CD1c-positive myeloid dendritic cell (primary cell): ENCODE results near the gene TMEM203.

Experiments used
- DNase-seq: peaks from one replicate; pipeline ENCODE4 v3.0.0-alpha.2; 2016; ENCODE audit errors: extremely low spot score

Gene TMEM203

DNA sequence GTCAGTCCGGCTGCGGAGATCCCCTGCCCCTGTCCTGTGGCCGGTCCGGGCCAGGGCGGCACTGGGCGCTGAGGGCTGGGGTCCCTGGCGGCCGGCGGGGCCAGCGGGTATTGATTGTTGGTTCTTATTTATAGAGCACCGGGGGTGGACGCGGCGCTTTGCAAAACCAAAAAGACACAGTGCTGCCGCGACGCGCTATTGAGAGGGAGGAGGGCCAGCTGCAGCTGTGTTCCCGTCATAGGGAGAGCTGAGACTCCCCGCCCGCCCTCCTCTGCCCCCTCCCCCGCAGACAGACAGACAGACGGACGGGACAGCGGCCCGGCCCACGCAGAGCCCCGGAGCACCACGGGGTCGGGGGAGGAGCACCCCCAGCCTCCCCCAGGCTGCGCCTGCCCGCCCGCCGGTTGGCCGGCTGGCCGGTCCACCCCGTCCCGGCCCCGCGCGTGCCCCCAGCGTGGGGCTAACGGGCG is 38.1 kb downstream of the TMEM203 start:
- DNase-seq = no peak

DNA sequence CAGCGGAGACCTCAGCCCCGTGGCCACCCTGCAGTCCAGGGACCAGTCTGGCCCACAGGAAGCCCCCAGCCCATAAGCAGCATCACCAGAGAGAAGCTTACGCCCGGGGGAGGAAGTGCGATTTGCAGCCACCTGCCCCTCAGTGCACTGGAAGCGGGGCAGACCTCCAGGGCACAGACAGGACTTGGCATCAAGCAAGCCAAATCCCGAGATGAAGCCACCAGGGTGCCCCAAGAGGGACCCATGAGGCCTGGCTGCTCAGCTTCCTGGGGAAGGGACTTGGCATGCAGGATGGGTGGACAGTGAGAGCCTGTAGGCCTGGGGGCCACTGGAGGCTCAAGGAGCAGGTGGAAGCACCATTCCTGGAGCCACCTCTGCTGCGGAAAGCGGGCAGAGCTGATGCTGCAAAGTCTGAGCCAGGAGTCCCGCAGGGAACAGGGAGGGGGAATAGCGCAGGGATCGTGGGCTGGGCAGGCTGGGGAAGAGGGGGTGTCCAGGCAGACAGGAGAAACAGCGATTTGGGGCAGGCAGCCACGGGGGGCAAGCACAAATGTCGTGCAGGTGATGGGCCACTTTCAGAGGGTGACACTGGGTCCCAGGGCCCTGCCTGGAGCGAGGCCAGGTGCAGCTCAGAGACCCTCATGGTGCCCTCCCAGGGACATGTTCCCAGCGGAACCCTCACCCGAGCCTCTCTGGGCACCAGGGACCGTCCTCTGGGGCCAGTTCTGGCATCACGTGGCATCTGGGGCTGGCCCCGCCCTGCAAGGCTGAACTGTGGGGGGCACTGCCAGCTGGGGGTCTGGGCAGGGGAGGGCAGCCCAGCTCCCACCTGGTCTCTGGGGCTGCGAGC is 38.8 kb downstream of the TMEM203 start:
- DNase-seq = no peak

DNA sequence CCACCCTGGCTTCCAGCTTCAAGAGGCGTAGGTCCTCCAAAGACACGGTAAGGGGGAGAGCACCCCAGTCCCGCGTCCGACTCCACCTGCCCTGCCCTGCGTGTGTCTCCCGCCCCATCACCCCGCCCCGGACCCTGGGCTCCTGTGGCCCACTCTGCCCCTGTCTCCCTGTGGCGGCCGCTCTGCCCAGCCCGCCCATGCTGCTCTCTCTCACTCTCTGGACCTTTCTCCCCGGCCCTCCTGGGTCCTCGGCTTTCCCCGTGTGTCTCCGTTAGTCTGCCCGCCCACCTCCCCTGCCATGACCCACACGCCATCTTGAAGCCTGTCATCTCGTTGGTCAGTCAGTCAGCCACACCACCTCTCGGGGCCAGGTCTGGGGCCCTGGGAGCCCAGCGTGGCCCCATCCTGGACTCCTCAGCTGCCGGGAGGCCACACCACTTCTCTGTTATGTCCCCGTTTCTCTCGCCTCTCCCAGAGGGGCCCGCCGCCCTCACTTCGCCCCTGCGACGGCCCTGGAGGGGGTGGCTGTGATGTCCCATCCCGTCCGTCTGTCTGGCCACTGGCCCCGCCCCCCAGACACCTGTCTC is 40.1 kb downstream of the TMEM203 start:
- DNase-seq = no peak

DNA sequence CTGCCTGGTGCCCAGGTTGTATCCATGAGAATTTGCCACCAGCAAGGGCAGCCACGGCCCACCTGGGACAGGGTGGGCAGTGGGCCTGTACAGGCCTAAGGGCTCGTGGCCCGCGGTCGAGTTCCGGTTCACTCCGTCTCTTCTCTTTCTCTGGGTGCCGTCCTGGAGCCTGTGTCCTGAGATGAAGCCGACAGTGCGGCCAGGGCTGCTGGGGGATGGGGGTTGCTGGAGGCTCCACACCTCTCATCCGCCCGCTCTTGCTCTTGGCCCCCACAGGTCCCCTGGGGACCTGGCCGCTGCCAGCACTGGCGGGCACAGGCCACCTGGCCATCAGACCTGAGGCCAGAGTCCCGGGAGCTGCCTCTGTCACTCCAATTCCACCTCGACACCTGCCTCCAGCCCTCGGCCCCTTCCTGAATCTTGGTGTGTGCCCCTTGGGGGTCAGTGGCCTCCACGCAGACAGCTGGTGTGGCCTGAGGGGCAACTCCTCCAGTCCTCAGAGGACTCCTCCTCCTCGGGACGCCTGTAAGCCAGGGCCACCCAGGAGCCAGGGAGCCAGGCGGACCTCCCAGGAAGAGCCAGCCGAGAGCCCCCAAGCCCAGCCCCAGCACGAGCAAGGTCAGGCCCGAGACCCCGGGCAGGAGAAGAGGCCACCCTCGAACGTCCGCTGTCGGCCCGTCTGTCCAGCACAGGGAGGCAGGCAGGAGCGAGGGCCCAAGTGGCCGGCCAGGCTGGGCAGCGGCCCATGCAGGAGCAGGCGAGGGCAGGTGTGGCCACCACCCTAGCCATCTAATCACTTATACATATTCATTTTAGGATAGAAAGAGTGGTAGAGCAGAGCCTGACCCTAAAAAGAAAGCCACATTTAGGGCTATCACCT is 40.8 kb downstream of the TMEM203 start:
- DNase-seq = no peak

DNA sequence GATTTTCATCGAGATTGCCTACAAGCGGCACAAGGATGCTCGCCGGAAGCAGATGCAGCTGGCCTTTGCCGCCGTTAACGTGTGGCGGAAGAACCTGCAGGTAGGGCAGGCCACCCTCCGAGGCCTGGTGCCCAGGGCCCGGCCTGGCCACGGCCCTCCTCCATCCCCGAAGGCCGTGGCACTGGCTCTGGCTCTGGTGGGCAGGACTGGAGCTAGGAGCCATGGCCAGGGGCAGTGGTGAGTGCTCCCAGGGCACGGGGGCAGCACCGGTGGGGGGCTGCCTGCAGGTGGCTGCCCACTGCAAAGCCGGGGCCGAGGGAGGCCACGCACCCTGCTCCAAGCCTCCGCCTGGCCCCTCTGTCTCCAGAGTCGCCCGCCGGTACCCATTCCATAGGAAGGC is 41.6 kb downstream of the TMEM203 start:
- DNase-seq = no peak

DNA sequence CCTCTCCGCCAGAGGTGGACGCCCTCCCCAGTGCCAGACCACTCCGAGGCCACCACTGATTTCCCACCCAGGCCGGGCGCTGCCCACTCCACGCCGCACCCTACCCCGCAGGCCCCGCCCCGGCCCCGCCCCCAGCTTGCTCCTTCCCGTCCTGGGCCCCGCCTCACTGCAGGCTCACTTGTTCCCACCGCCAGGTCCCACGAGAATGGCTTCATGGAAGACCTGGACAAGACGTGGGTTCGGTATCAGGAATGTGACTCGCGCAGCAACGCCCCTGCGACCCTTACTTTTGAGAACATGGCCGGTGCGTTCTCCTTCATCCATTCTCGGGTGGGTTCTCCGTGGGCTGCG is 42.1 kb downstream of the TMEM203 start:
- DNase-seq = peak; percentile 20

DNA sequence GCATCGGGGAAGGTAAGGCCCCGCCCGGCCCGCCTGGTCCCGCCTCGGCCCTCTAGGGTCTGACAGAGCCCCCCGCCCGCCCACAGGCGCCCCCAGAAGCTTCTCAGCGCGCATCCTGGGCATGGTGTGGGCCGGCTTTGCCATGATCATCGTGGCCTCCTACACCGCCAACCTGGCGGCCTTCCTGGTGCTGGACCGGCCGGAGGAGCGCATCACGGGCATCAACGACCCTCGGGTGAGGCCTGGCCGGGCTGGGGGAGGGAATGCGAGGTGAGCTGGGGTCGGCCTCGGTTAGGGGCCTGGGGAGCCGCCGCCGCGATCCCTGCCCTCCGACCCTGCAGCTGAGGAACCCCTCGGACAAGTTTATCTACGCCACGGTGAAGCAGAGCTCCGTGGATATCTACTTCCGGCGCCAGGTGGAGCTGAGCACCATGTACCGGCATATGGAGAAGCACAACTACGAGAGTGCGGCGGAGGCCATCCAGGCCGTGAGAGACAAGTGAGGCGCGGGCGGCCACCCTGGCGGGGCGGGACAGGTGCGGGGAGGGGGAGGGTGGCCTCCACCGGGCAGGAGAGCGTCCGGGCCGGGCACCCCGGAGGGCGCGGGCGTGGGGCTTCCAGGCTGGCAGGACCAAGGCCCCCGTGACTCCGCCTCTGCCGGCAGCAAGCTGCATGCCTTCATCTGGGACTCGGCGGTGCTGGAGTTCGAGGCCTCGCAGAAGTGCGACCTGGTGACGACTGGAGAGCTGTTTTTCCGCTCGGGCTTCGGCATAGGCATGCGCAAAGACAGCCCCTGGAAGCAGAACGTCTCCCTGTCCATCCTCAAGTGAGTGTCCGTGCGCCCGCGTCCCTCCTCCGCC is 42.7 kb downstream of the TMEM203 start:
- DNase-seq = peak; percentile 21

DNA sequence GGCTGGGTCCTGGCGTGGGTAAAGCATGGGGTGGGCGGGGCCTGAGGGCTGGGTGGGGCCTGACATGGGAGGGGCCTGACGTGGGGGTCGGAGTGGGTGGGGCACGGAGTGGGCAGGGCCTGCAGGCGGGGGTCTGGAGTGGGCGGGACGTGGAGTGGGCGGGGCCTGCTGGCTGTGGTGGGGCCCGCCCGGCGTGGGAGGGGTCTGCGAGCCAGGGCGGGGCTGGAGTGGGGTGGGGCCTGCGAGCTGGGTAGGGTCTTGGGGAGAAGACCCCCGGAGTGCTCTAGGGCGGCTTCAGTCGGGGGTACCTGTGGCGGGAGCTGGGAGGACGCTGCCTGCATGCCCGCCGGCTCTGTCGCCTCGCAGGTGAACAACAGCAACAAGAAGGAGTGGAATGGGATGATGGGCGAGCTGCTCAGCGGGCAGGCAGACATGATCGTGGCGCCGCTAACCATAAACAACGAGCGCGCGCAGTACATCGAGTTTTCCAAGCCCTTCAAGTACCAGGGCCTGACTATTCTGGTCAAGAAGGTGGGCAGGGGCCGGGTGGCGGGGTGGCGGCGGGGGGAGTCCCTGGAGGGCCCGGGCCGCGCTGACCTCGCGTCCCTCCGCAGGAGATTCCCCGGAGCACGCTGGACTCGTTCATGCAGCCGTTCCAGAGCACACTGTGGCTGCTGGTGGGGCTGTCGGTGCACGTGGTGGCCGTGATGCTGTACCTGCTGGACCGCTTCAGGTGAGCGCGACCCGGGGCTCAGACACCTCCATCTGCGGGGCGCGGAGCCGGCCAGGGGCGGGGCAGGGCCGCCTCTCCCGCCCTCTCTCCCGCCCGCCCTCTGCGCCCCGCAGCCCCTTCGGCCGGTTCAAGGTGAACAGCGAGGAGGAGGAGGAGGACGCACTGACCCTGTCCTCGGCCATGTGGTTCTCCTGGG is 43.6 kb downstream of the TMEM203 start:
- DNase-seq = no peak

DNA sequence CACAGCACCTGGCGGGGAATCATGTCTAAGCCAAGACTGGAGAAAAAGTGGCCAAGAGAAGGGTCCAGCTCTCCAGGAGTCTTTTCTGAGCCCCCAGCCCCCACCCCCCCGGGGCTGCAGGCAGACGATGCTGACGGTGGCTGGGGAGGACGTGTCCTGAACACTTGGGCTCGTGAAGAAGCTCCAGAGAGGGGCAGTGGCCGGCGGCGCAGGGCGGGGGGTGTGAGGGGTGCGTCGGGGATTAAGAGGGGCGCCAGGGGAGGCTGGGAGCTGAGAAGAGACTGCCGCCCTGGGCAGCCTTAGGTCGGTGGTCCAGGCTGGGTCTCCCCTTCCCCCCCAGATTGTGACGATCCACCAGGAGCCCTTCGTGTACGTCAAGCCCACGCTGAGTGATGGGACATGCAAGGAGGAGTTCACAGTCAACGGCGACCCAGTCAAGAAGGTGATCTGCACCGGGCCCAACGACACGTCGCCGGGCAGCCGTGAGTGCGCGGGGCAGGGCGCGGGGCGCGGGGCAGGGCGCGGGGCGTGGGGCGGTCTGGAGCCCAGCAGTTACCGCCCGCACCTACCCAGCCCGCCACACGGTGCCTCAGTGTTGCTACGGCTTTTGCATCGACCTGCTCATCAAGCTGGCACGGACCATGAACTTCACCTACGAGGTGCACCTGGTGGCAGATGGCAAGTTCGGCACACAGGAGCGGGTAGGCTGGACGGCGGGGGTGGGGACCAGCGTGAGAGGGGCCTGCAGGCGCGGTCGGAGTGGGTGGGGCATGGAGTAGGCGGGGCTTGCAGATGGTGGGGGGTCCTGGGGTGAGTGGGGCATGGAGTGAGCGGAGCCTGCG is 44.5 kb downstream of the TMEM203 start:
- DNase-seq = no peak

DNA sequence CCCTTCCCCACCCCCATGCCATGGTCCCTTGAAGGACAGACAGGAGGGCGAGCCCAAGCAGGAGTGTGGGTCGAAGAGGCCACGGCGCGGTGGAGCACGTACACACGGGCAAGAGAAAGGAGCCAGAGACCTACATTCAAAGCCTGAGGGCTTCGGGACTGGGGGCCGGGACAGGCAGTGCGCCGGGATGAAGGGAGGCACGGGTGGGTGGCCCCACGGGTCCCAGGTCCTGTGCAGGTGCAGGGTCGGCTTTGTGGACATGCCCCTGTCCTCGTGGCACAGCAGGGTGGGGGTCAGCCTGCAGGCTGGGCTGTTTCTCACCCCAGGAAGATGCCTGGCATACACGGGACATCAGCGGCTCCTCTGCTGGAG is 45.4 kb downstream of the TMEM203 start:
- DNase-seq = no peak

DNA sequence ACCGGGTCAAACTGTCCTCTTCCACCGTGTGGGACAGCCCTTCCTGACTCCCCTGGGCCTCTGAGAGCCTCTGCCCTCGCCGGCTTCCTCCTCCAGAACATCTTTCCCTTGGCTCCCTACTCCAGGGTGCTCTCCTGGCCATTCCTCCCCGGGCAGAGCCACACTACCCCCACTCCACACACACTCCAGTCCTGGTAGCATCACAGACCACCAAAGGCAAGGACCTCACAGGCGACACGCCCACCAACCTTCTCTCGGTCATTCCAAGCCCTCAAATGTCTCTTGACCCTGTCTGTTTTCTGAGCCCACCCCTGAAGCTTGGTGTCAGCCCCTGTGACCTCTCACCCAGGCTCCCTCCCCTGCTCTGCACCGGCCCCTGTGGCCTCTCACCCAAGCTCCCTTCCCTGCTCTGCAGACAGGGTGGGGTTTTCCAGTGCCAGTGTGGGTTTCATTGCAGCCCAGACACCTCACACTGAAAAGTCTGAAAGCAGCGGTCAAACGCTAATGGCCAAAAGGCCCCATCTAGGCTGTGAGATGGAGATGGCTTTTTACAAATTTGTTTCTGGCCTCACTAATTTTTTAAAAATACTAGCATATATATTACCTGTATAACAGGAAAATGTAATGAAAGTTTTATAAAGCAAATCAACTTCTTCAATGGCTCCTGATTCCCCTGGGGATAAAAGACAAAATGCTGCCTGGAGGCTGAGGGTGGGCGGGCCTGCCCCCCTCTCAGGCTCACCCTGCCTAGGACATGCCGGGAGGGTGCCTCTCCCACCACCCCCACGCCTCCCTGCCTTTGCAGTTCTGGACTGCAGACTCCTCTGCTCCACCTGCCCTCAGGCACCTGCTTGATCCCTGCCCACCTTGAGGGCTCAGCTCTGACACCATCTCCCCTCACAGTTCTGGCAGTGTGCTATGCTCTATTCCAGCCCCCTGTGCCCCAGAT is 46.1 kb downstream of the TMEM203 start:
- DNase-seq = no peak

DNA sequence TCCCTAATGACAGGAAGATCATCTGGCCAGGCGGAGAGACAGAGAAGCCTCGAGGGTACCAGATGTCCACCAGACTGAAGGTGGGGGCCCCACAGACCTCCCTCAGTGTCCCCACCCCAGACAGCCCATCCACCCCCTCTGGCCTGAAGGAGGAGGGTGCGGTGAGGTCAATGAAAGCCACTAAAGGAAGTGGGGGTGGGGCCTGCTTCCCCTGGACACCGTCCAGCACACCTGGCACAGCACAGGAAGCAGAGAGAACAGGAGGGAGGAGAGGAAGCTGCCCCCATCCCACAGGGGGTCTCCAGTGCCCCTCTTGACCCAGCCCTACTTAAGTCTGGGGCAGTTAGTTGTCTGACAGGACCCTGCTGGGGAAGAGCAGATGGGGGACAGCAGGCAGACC is 46.8 kb downstream of the TMEM203 start:
- no peak for DNase-seq

DNA sequence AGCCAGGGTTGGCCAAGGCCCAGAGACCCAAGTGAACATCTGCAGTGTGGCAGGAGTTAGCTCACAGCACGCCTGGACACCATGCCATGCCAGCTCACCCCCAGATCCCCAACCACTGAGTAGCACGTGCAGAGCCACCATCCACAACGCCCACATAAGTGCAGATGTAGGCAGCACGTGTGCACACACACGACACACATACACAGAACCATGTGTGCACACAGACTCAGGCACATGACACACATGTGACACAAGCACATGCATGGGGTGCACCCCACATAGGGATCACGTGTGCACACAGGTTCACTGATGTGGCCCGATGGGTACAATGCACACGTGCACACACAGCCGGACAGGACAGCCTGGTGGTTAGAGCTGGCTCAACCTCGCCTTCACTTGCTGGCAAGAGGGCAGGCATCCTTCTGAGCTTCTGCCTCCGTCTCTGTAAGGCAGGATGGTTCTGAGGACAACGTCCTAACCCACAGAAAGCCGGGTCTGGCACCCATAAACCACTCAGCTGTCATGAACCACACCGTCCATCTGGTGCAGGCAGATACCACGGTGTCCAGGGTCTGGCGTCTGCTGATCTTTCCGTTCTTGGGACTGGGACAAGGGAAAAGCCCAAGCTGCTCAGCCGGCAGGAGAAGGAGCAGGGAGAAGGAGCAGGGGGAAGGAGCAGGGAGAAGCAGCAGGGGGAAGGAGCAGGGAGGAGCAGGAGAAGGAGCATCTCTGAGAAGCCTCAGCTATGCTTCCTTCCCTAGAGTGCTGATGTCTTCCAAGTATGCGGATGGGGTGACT is 47.6 kb downstream of the TMEM203 start:
- DNase-seq = no peak

DNA sequence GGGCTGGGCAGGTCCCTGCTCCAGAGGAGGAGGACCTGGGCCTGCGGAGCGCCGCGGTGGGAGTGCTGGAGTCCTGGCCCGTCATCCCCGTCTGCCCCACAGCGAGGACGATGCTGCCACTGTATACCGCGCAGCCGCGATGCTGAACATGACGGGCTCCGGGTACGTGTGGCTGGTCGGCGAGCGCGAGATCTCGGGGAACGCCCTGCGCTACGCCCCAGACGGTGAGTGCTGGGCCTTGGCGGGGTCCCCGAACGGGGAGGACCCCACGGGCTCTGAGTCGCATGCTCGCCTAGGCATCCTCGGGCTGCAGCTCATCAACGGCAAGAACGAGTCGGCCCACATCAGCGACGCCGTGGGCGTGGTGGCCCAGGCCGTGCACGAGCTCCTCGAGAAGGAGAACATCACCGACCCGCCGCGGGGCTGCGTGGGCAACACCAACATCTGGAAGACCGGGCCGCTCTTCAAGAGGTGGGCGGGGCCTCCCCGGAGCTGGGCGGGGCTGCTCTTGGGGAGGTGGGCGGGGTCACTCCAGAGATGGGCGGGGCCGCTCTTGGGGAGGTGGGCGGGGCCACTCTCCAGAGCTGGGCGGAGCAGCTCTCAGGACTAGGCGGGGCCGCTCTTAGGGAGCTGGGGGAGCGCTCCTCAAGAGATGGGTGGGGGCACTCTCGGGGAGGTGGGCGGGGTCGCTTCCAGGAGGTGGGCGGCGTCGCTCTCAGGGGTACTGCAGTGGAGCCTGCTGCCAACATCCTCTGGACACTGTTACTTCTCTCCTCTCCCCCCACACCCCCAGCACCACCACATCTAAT is 48.7 kb downstream of the TMEM203 start:
- peak; percentile 88 for DNase-seq
